ENCODE measurements around the gene IL17RA.

GRCh38 chr22:17121233-17122195, 36.7 kb downstream of the IL17RA start, which contains the start of gene TMEM121B:
- TF ChIP-seq, protein P1, sequence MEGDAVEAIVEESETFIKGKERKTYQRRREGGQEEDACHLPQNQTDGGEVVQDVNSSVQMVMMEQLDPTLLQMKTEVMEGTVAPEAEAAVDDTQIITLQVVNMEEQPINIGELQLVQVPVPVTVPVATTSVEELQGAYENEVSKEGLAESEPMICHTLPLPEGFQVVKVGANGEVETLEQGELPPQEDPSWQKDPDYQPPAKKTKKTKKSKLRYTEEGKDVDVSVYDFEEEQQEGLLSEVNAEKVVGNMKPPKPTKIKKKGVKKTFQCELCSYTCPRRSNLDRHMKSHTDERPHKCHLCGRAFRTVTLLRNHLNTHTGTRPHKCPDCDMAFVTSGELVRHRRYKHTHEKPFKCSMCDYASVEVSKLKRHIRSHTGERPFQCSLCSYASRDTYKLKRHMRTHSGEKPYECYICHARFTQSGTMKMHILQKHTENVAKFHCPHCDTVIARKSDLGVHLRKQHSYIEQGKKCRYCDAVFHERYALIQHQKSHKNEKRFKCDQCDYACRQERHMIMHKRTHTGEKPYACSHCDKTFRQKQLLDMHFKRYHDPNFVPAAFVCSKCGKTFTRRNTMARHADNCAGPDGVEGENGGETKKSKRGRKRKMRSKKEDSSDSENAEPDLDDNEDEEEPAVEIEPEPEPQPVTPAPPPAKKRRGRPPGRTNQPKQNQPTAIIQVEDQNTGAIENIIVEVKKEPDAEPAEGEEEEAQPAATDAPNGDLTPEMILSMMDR (IDR thresholded peaks at IDR 0.05; ENCODE audit: low read length) = no peak
- TF ChIP-seq EZH2 (IDR thresholded peaks at IDR 0.05; ENCODE audit: borderline replicate concordance, low read length) = no peak

All from OCI-LY1 (cell line).